ENCODE results near the gene MED13L. TPM values are rescaled to one million over a fixed set of nuclear protein-coding genes. Genes with fewer than 3 reads are reported as not detected.

The MED13L gene
- total RNA-seq, 4 donors from 2014 or later: 153 to 251 (median 194) TPM

GRCh38 chr12:115998794-115999478 is 278.6 kb downstream of the MED13L start:
- no peak for ATAC-seq (ENCODE audit: low FRiP score)
- DNase-seq (ENCODE audit: low spot score): no peak
- TF ChIP-seq, protein P1, sequence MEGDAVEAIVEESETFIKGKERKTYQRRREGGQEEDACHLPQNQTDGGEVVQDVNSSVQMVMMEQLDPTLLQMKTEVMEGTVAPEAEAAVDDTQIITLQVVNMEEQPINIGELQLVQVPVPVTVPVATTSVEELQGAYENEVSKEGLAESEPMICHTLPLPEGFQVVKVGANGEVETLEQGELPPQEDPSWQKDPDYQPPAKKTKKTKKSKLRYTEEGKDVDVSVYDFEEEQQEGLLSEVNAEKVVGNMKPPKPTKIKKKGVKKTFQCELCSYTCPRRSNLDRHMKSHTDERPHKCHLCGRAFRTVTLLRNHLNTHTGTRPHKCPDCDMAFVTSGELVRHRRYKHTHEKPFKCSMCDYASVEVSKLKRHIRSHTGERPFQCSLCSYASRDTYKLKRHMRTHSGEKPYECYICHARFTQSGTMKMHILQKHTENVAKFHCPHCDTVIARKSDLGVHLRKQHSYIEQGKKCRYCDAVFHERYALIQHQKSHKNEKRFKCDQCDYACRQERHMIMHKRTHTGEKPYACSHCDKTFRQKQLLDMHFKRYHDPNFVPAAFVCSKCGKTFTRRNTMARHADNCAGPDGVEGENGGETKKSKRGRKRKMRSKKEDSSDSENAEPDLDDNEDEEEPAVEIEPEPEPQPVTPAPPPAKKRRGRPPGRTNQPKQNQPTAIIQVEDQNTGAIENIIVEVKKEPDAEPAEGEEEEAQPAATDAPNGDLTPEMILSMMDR (IDR thresholded peaks at IDR 0.05): no peak

GRCh38 chr12:115998119-115998633 is 279.3 kb downstream of the MED13L start:
- TF ChIP-seq, protein P1 (IDR thresholded peaks at IDR 0.05): peak in 2 of 3 donors; percentile 48 to 65

DNA sequence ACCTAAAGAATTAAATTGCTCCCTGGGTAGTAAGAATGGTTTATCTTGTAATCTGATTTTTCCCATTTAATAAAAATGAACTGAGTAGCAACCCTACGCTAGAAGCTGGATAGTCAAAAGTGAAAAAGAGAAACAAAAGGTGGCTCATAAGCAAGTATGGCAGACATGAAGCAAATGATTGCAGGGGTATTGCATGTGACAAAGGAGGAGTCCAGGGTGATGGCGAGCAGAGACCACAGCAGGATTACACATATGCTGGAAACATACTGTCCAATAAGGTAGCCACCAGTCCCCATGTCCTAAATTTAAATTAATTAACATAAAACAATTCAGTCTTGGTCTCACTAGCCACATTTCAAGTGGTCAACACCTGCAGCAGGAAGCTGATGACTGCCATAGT is 283.8 kb downstream of the MED13L start:
- DNase-seq (ENCODE audit: low spot score) (no peak), ATAC-seq (ENCODE audit: low FRiP score) (no peak)
- TF ChIP-seq, protein P1 (IDR thresholded peaks at IDR 0.05): no peak

More at GRCh38 chr12:115998119-115998633, 279.3 kb downstream of the MED13L start:
- peak; percentile 46 for ATAC-seq (ENCODE audit: low FRiP score)
- no peak for DNase-seq (ENCODE audit: low spot score)

GRCh38 chr12:115990241-115990640 is 287.3 kb downstream of the MED13L start:
- TF ChIP-seq, protein P1 (IDR thresholded peaks at IDR 0.05): no peak
- ATAC-seq (ENCODE audit: low FRiP score) (no peak), DNase-seq (ENCODE audit: low spot score) (no peak)

DNA sequence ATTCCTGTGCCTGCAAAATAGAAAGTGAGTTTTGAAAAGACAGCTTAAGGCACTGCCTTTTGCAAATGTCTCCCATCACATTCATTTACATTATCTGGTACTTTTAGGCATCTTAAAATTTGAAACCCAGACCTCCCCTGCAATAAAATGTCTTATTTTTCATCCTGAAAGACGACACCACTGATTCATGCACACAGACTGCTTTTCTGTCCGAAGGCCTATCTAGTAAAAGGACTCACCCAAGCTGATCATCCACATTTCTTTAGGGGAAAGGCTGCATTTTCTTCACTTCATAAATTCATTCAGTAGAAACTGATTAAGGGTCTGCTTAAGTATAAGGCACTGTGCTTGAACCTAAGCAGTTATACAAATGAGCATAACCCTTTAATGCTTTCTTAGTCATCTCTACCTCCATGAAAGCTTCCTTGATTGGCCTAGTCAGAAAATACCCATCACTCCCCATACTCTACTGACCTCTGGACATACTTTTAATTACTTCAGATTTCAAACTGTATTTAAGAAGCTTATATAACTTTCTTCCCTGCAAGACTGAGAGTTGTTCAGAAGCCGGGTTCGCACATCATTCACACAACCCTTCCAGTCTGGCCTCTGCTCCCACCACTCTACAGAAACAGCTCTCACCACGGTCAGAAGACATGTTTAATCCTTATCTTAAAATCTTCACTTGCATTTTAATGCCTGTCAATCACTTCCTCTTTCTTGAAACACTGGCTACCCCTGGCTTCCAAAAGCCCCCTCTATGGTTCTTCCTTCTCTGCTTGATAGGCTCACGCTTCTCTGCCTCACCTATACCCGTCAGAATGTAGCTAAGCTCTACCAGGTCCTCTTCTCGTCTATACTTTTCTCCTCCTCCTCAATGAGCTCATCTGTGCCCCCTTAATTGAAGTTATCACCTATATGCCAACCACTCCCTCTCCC is 288.6 kb downstream of the MED13L start:
- ATAC-seq (ENCODE audit: low FRiP score) (no peak), DNase-seq (ENCODE audit: low spot score) (no peak)
- TF ChIP-seq, protein P1 (IDR thresholded peaks at IDR 0.05): no peak

- TF ChIP-seq, protein P1 (IDR thresholded peaks at IDR 0.05): no peak
- DNase-seq (ENCODE audit: low spot score): no peak
- no peak for ATAC-seq (ENCODE audit: low FRiP score)
These were observed 289.3 kb downstream of the MED13L start for GRCh38 chr12:115988212-115988611.

Measured in omental fat pad (tissue), 4 donors.